T-helper 17 cell (primary cell): Measurements from ENCODE around the gene ZNF821. TPM values are rescaled to one million over a fixed set of nuclear protein-coding genes. Genes with fewer than 3 reads are reported as not detected.
A peak's percentile ranks its signal among the peaks of the same experiment; 100 is the strongest.
"Not testable (repeated sequence)": the region's sequence is repeated elsewhere in the genome, so short reads cannot be mapped to it uniquely, and the experiment has no call there.

Source experiments
- ATAC-seq: fragments of 150-1000 bp; cut with Tn5 transposase; 2 replicates; pipeline ENCODE4 v1.10.0; 2021; ENCODE audit warnings: mild to moderate bottlenecking, moderate library complexity
- DNase-seq, 3 donors: peaks; one replicate each; pipeline versions ENCODE4 v3.0.0 to v3.0.0-alpha.2; 2020 to 2021
- H3K9me3 ChIP-seq: one replicate; pipeline ENCODE4 v1.7.0; 2013; ENCODE audit warnings: low read length, mild to moderate bottlenecking; ENCODE audit not compliant: control insufficient read depth, poor library complexity, severe bottlenecking
- H3K27ac Mint-ChIP-seq: one replicate; pipeline ENCODE4 v1.8.0; 2022; ENCODE audit warnings: mild to moderate bottlenecking, moderate library complexity, mixed read lengths
- H3K27me3 Mint-ChIP-seq: one replicate; pipeline ENCODE4 v1.8.0; 2022; ENCODE audit warnings: mixed read lengths
- H3K36me3 Mint-ChIP-seq: one replicate; pipeline ENCODE4 v1.8.0; 2022; ENCODE audit warnings: low read depth, mixed read lengths
- H3K4me1 Mint-ChIP-seq: one replicate; pipeline ENCODE4 v1.8.0; 2022; ENCODE audit warnings: mild to moderate bottlenecking, mixed read lengths
- H3K4me3 Mint-ChIP-seq: one replicate; pipeline ENCODE4 v1.8.0; 2022; ENCODE audit warnings: mild to moderate bottlenecking, moderate library complexity, mixed read lengths
- total RNA-seq, 4 donors: library from RNA in 2 of 4; stranded (reverse) in 2 of 4; gene quantifications; one replicate each; pipeline ENCODE4 v1.2.3 and lab custom pipeline; 2022 to 2026

ZNF821 gene
- total RNA-seq, 2 donors from 2014 or later = 12.2 to 14.1 TPM

DNA sequence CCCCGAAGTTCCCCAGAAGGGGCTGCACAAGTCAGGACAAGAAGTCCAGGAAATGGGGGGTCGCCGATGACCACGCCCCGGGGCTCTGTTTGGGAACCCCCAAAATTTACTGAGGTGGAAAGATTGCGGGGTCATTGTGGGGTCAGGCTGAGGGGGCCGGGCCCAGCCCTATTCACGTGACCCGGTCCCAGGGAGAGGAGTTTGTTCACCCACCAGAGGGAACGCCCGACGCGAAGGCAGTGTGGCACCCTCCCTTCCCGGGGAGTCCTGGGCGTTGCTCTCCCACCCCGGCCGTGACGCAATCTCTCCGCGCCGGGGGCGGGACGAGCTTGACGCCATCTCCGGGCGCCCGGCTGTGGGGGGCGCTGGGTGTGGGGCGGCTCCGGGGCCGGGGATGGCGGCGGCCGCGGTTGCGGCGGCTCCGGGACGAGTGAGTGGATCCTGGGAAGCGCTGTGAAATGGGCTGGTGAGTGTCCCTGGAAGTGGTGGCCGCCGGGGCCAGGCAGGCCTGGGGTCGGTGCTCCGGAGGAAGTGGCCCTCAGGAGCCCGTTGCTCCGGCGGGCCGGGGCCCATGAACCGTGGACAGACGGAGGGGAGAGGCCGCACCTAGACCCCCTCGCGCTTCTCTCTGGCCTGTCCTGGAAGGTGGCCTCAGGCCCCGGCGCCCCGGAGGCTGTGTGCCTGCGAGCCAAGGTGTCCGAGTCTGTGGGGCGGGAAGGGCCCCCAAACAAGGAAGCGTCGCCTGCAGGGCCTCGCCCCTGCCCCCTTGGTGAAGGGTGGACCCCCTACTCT is 38.1 kb downstream of the ZNF821 start, which contains the start of gene ATXN1L:
Gene ATXN1L, plus strand, starts transcription at position 338 of the 792 bp plus-strand sequence. CDS start 3,765 bp downstream, outside the sequence.
- peak within 1 kb of the TSS; percentile 96 for H3K27ac Mint-ChIP-seq
- H3K4me3 Mint-ChIP-seq = peak within 1 kb of the TSS; percentile 93
- H3K36me3 Mint-ChIP-seq = peaks cover 10% of the 10 kb centered on the region
- DNase-seq (peak; percentile 88 to 95 (median 89)), ATAC-seq (peak; percentile 95)
- no peaks in the 10 kb centered on the region for H3K9me3 ChIP-seq
- peaks cover 37% of the 10 kb centered on the region for H3K4me1 Mint-ChIP-seq
- no peaks in the 10 kb centered on the region for H3K27me3 Mint-ChIP-seq

DNA sequence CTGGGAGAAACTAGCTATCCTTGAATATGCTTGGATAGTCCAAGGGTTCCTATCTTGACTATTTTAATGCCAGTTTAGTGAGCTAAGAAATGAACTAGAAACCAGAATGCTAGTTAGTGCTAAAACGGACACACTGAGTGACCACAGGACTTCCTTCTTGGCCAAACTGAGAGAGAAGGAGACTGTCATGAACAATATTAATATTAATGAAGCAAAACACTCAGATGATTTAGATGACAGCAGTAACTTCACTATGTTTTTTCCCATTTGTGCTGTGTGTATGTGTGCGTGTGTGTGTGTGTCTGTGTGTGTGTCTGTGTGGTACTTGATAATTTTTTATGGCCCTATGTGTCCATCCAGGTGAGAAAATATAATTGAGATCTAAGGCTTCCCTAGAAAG is 40.4 kb downstream of the ZNF821 start:
- DNase-seq = no peak
- H3K9me3 ChIP-seq = no peaks in the 10 kb centered on the region
- H3K36me3 Mint-ChIP-seq = peaks cover 6% of the 10 kb centered on the region
- H3K4me3 Mint-ChIP-seq = no peak overlapping the region
- H3K4me1 Mint-ChIP-seq = peaks cover 29% of the 10 kb centered on the region
- H3K27me3 Mint-ChIP-seq = no peaks in the 10 kb centered on the region
- H3K27ac Mint-ChIP-seq = no peak overlapping the region
- ATAC-seq = no peak

DNA sequence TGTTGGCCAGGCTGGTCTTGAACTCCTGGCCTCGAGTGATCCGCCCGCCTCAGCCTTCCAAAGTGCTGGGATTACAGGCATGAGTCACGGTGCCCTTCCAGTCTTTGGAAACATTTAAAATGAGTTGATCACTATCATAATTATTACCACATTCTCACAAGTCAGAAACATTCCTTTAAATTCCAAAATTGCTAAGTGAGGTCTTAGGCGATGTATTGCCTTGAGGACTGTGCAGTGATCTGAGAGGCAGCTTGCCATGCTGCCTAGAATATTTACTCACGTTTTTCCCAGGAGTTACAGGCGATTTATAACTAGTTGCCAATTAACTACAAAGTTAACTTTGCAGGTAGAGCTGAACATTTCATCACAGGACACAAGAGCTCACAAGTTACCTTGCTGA is 43.9 kb downstream of the ZNF821 start:
- DNase-seq = no peak
- no peak for ATAC-seq
- H3K4me1 Mint-ChIP-seq = peaks cover 7% of the 10 kb centered on the region

DNA sequence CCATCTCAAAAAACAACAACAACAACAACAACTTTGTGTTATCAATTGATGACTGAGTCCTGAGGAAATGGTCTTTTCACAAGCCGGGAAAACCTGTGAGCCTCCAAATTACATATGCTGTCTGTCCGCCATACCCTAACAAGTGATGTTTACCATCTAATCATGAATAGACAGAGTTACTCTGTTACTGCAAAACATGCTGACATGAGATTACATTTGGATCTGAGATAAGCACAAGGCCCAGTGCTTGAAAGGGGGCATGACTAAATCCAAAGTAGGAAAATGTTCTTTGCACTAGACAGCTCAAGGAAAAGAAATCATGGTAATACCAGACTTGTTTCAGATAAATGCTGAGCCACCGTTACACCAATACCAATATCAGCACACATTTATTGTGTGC is 46.8 kb downstream of the ZNF821 start:
- DNase-seq = no peak
- Mint-ChIP-seq H3K27ac (no peak overlapping the region), H3K36me3 (no peaks in the 10 kb centered on the region), H3K27me3 (no peaks in the 10 kb centered on the region), H3K4me3 (no peak overlapping the region), H3K4me1 (peaks cover 3% of the 10 kb centered on the region)
- ATAC-seq = no peak
- no peaks in the 10 kb centered on the region for H3K9me3 ChIP-seq

More for the DNA sequence above, 43.9 kb downstream of the ZNF821 start:
- H3K4me3 Mint-ChIP-seq = no peak overlapping the region
- no peaks in the 10 kb centered on the region for H3K36me3 Mint-ChIP-seq
- no peaks in the 10 kb centered on the region for H3K9me3 ChIP-seq
- no peak overlapping the region for H3K27ac Mint-ChIP-seq
- H3K27me3 Mint-ChIP-seq = no peaks in the 10 kb centered on the region

DNA sequence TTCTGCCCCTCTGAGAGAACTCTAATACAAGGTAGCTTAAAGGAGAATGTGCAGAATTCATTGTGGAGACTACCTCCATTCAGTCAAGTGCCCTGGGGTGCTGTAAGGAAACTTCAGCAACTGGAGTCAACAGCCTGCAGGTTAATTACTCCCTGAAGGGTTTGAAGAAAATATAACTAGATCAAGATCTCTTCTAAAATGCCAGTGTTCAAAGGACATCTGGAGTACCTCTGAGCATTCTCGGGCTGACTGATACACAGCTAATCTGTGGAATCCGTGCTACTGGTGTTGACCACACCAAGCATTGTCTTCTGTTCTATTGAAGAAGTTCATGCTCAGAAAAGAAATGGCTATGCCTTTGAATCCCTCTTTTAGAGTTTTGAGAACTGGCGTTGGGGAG is 49.7 kb downstream of the ZNF821 start:
- H3K9me3 ChIP-seq = no peaks in the 10 kb centered on the region
- ATAC-seq (no peak), DNase-seq (no peak)
- Mint-ChIP-seq H3K27me3 (no peaks in the 10 kb centered on the region), H3K27ac (no peak overlapping the region), H3K36me3 (no peaks in the 10 kb centered on the region), H3K4me1 (peaks cover 3% of the 10 kb centered on the region), H3K4me3 (no peak overlapping the region)

DNA sequence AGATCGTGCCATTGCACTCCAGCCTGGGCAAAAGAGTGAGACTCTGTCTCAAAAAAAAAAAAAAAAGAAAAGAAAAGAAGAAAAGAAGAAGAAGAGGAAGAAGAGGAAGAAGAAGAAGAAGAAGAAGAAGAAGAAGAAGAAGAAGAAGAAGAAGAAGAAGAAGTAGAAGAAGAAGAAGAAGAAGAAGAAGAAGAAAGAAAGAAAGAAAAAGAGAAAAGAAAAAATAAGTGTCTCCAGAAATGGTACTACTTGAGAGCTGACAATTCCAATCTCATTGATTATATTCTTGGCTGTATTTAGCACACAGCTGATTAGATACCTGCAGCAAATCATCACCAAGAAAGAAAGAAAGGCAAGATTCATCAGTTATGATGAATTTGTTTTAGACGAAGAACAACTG is 51.9 kb downstream of the ZNF821 start:
- H3K4me3 Mint-ChIP-seq, DNase-seq, H3K4me1 Mint-ChIP-seq, ATAC-seq, H3K27me3 Mint-ChIP-seq, H3K9me3 ChIP-seq, H3K27ac Mint-ChIP-seq, H3K36me3 Mint-ChIP-seq: not testable (repeated sequence)

DNA sequence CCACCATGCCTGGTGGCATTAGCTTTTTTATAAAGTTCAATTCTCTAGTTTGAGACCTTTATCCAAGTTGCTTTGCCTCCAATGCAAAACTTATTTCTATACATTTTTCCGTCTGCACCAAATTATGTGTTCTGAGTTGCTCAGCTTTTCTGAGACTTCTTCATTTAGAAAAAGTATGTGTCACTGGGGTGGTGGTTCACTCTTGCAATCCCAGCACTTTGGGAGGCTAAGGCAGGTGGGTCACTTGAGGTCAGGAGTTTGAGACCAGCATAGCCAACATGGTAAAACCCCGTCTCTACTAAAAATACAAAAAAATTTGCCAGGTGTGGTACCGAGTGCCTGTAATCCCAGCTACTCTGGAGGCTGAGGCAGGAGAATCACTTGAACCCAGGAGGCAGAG is 52.3 kb downstream of the ZNF821 start:
- ATAC-seq, H3K27ac Mint-ChIP-seq, H3K27me3 Mint-ChIP-seq, H3K36me3 Mint-ChIP-seq, H3K4me1 Mint-ChIP-seq, H3K9me3 ChIP-seq, H3K4me3 Mint-ChIP-seq, DNase-seq: not testable (repeated sequence)

DNA sequence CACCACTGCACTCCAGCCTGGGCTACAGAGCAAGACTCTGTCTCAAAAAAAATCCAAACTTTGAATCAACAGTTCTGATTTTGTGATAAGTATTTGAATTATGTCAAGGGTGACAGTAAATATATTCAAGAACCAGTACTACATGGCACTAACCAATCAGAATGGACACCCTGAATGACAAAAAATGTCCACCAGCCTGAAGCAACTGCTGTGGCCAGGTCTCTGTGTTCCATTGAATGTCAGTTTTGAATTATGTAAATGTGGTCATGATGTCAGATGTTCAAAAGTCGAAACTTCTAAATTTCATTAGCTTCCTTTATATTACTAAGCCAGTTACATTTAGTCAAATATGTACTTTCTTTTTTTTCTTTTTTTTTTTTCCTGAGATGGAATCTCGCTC is 53.6 kb downstream of the ZNF821 start:
- no peak for DNase-seq
- Mint-ChIP-seq H3K4me3 (no peak overlapping the region), H3K4me1 (peaks cover 5% of the 10 kb centered on the region), H3K27me3 (no peaks in the 10 kb centered on the region), H3K27ac (no peak overlapping the region), H3K36me3 (no peaks in the 10 kb centered on the region)
- H3K9me3 ChIP-seq = no peaks in the 10 kb centered on the region
- ATAC-seq = no peak

DNA sequence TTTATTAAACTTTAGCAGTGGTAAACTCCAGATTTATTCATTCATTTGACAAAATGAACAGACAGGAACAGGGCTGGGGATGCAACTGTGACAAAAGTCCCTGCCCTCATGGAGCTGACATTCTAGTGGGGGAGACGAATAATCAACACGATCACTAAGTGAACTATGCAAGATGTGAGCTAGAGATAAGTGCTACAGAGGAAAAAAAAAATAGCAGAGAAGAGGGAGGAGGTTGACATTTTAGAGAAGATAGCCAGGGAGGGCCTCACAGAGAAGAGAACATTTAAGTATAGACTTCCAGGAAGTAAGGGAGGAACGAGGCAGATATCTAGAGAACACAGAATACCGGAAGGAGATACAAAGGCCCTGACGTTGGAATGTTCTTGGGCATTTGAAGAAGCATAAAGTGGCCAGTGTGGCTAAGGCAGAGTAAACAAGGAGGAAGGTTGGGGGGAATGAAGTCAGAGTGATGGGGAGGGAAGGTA is 57.4 kb downstream of the ZNF821 start:
- Mint-ChIP-seq H3K36me3 (no peaks in the 10 kb centered on the region), H3K4me3 (no peak overlapping the region), H3K4me1 (peaks cover 5% of the 10 kb centered on the region), H3K27ac (no peak overlapping the region), H3K27me3 (no peaks in the 10 kb centered on the region)
- H3K9me3 ChIP-seq = no peaks in the 10 kb centered on the region
- DNase-seq = no peak
- no peak for ATAC-seq

DNA sequence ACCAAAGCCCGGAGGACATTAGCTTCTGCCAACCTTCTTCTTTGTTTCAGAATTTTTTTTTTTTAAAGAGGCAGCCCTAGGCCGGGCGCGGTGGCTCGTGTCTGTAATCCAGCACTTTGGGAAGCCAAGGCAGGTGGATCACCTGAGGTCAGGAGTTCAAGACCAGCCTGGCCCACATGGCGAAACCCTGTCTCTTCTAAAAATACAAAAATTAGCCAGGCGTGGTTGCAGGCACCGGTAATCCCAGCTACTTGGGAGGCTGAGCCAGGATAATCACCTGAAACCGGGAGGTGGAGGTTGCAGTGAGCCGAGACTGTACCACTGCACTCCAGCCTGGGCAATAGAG is 66.9 kb downstream of the ZNF821 start:
- not testable (repeated sequence) for ATAC-seq, DNase-seq, H3K4me1 Mint-ChIP-seq, H3K9me3 ChIP-seq, H3K36me3 Mint-ChIP-seq, H3K4me3 Mint-ChIP-seq, H3K27me3 Mint-ChIP-seq
- peak overlapping the region; percentile 74 for H3K27ac Mint-ChIP-seq

DNA sequence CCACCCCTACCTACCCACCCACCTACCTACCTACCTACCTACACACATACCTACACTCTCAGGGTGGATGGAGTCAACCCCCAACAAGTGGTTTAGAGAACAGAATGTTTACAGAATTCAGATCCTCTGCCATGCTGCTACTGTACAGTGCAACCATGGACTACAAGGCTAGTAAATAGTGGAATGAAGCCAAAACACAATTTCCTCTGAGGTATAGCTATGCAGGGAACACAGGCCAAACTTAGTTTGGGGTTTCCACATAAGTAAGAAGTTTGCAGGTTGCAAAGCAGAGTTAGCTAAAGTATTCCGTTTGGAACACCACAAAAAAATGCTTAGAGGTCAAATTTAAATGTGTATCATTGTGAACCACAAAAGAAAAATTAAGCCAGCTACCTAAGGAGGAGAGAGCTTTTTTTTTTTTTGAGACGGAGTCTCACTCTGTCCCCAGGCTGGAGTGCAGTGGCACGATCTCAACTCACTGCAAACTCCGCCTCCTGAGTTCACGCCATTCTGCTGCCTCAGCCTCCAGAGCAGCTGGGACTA is 72.7 kb downstream of the ZNF821 start:
- Mint-ChIP-seq H3K27me3 (no peaks in the 10 kb centered on the region), H3K36me3 (peaks cover 2% of the 10 kb centered on the region), H3K4me1 (peaks cover 26% of the 10 kb centered on the region), H3K27ac (peak overlapping the region; percentile 63), H3K4me3 (peak overlapping the region; percentile 25)
- H3K9me3 ChIP-seq = no peaks in the 10 kb centered on the region
- DNase-seq (no peak), ATAC-seq (peak; percentile 34)

DNA sequence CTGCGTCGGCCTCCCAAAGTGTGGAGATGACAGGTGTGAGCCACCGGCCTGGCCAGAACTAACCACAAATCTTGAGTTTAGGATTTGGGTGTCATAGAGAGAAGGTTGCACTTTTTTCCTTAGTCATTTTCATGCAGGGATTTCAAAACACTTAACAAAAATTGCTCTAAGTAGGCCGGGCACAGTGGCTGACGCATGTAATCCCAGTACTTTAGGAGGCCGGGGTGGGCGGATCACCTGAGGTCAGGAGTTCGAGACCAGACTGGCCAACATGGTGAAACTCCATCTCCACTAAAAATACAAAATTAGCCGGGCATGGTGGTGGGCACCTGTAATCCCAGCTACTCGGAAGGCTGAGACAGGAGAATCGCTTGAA is 73.8 kb downstream of the ZNF821 start:
- H3K36me3 Mint-ChIP-seq, ATAC-seq, DNase-seq, H3K27me3 Mint-ChIP-seq, H3K9me3 ChIP-seq: not testable (repeated sequence)
- Mint-ChIP-seq H3K4me3 (peak overlapping the region; percentile 45), H3K4me1 (peaks cover 26% of the 10 kb centered on the region), H3K27ac (peak overlapping the region; percentile 99)
